PC-9 (cell line): ENCODE measurements around the gene SPHKAP.

Experiments
- EZH2 ChIP-seq: fragments of 200-600 bp; sonication (generic); IDR thresholded peaks from 2 replicates; pipeline ENCODE4 v1.8.0; 2017; ENCODE audit warnings: antibody characterized with exemption, low read depth
- TF ChIP-seq, protein P1 (sequence below): fragments of 200-600 bp; sonication (generic); conservative IDR thresholded peaks from 2 replicates; pipeline ENCODE4 v1.6.1; 2017; ENCODE audit warnings: mixed run types, antibody characterized with exemption, mild to moderate bottlenecking, moderate library complexity

DNA sequence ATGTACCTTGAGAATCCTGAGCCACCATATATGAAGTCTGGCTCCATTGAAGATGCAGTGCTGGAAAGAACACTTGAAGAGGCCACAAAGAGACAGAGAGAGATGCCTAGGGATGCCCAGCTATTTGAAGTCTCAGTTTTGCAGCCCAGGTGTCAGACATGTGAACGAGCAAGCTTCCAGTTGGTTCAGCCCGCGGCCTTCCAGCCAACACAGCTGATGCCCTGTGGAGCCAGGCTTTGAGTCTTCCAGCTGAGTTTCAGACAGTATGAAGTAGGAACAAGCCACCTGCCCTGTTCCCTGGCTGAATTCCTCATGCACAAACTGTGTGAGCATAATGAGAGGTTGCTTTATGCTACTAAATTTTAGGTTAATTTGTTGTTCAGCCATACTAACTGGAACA, 108.8 kb downstream of the SPHKAP start:
- TF ChIP-seq, protein P1, sequence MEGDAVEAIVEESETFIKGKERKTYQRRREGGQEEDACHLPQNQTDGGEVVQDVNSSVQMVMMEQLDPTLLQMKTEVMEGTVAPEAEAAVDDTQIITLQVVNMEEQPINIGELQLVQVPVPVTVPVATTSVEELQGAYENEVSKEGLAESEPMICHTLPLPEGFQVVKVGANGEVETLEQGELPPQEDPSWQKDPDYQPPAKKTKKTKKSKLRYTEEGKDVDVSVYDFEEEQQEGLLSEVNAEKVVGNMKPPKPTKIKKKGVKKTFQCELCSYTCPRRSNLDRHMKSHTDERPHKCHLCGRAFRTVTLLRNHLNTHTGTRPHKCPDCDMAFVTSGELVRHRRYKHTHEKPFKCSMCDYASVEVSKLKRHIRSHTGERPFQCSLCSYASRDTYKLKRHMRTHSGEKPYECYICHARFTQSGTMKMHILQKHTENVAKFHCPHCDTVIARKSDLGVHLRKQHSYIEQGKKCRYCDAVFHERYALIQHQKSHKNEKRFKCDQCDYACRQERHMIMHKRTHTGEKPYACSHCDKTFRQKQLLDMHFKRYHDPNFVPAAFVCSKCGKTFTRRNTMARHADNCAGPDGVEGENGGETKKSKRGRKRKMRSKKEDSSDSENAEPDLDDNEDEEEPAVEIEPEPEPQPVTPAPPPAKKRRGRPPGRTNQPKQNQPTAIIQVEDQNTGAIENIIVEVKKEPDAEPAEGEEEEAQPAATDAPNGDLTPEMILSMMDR: no peak
- TF ChIP-seq EZH2: no peak
